Measurements from ENCODE around the gene CX3CR1.

DNA sequence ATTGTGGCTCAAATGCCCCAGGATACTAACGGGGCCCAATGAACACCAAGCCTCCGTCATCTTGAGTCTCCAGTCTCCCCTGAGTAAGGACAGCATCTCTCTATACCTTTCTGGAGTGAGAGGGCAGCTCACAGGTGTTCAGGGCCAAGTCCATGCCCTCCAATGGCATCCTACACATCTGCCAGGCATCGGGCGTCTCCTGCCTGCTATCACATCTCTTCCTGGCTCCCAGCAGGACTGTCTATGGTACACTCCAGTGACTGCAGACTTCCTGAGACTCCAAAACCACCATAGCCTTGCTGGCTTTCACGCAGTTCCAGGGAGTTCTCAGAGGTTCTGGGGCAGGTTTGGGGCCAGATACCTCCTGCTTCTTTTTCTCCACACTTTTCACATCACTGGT, 28.3 kb downstream of the CX3CR1 start:
- TF ChIP-seq NFRKB (IDR thresholded peaks at IDR 0.05) = no peak
- TF ChIP-seq FOXM1 (IDR thresholded peaks at IDR 0.05; ENCODE audit: borderline replicate concordance) = no peak
- no peak for TF ChIP-seq HDGF (IDR thresholded peaks at IDR 0.05; ENCODE audit: borderline replicate concordance)
- no peak for TF ChIP-seq SP1 (IDR thresholded peaks at IDR 0.05)
- TF ChIP-seq ARNT (IDR thresholded peaks at IDR 0.05) = no peak
- no peak for TF ChIP-seq CTBP1 (IDR thresholded peaks at IDR 0.05; ENCODE audit: borderline replicate concordance)
- TF ChIP-seq L3MBTL2 (conservative IDR thresholded peaks at IDR 0.05) = no peak
- TF ChIP-seq BHLHE40 (IDR thresholded peaks at IDR 0.05; ENCODE audit: borderline replicate concordance) = no peak
- no peak for TF ChIP-seq ELF4 (IDR thresholded peaks at IDR 0.05)
- no peak for TF ChIP-seq TARDBP (IDR thresholded peaks at IDR 0.05)
- TF ChIP-seq SUZ12 (IDR thresholded peaks at IDR 0.05) = no peak
- TF ChIP-seq LEF1 (IDR thresholded peaks at IDR 0.05; ENCODE audit: borderline replicate concordance) = no peak
- TF ChIP-seq FOXA1 (IDR thresholded peaks at IDR 0.05) = no peak
- TF ChIP-seq, protein P1, sequence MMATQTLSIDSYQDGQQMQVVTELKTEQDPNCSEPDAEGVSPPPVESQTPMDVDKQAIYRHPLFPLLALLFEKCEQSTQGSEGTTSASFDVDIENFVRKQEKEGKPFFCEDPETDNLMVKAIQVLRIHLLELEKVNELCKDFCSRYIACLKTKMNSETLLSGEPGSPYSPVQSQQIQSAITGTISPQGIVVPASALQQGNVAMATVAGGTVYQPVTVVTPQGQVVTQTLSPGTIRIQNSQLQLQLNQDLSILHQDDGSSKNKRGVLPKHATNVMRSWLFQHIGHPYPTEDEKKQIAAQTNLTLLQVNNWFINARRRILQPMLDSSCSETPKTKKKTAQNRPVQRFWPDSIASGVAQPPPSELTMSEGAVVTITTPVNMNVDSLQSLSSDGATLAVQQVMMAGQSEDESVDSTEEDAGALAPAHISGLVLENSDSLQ (IDR thresholded peaks at IDR 0.05) = no peak
